OCI-LY1 (cell line): ENCODE results near the gene FLVCR1.
"Not testable (repeated sequence)": the region's sequence is repeated elsewhere in the genome, so short reads cannot be mapped to it uniquely, and the experiment has no call there.

Source experiments
- H2AFZ ChIP-seq: fragments of 200-600 bp; sonication (generic), shearing (Covaris generic); 2 replicates; pipeline ENCODE4 v1.6.0; 2014; ENCODE audit warnings: antibody characterized with exemption, mild to moderate bottlenecking, low read length
- H3F3A ChIP-seq: fragments of 200-600 bp; sonication (generic), shearing (Covaris generic); 2 replicates; pipeline ENCODE4 v1.6.0; 2014; ENCODE audit warnings: mild to moderate bottlenecking, antibody characterized with exemption, low read length, moderate library complexity; ENCODE audit not compliant: insufficient read depth
- H3K27ac ChIP-seq: fragments of 200-600 bp; sonication (generic); 2 replicates; pipeline ENCODE4 v1.5.1; 2014; ENCODE audit warnings: low read length, mixed run types, mild to moderate bottlenecking, low read depth; ENCODE audit not compliant: poor library complexity, severe bottlenecking
- H3K27me3 ChIP-seq: fragments of 200-600 bp; sonication (generic); 2 replicates; pipeline ENCODE4 v1.6.0; 2014; ENCODE audit warnings: antibody characterized with exemption, mild to moderate bottlenecking, low read length, moderate library complexity; ENCODE audit not compliant: insufficient read depth
- H3K36me3 ChIP-seq: fragments of 200-600 bp; sonication (generic); 2 replicates; pipeline ENCODE4 v1.6.1; 2014; ENCODE audit warnings: mild to moderate bottlenecking, antibody characterized with exemption, low read length, moderate library complexity, mixed read lengths; ENCODE audit not compliant: insufficient read depth
- H3K4me1 ChIP-seq: fragments of 200-600 bp; sonication (generic); 2 replicates; pipeline ENCODE4 v1.5.1; 2014; ENCODE audit warnings: mild to moderate bottlenecking, low read length, moderate library complexity; ENCODE audit not compliant: insufficient read depth, severe bottlenecking
- H3K4me2 ChIP-seq: fragments of 200-600 bp; sonication (generic), shearing (Covaris generic); 2 replicates; pipeline ENCODE4 v1.6.1; 2014; ENCODE audit warnings: low read length
- H3K4me3 ChIP-seq: fragments of 200-600 bp; sonication (generic); 2 replicates; pipeline ENCODE4 v1.5.1; 2014; ENCODE audit warnings: low read length, low read depth, mild to moderate bottlenecking, mixed read lengths; ENCODE audit not compliant: poor library complexity, severe bottlenecking
- H3K79me2 ChIP-seq: fragments of 200-600 bp; shearing (Covaris generic); 2 replicates; pipeline ENCODE4 v1.6.1; 2016; ENCODE audit warnings: mixed run types, low read length, mixed read lengths; ENCODE audit not compliant: insufficient read depth
- H3K9ac ChIP-seq: fragments of 200-600 bp; sonication (generic), shearing (Covaris generic); 2 replicates; pipeline ENCODE4 v1.6.1; 2014; ENCODE audit warnings: mild to moderate bottlenecking, low read length, mixed read lengths
- H3K9me2 ChIP-seq: fragments of 200-600 bp; sonication (generic), shearing (Covaris generic); 2 replicates; pipeline ENCODE4 v1.6.1; 2014; ENCODE audit warnings: low read depth, mild to moderate bottlenecking, low read length, mixed read lengths
- H3K9me3 ChIP-seq: fragments of 200-600 bp; shearing (Covaris generic); 2 replicates; pipeline ENCODE4 v1.6.1; 2014; ENCODE audit warnings: low read length, mixed read lengths
- H4K20me1 ChIP-seq: fragments of 200-600 bp; sonication (generic), shearing (Covaris generic); 2 replicates; pipeline ENCODE4 v1.6.0; 2016; ENCODE audit warnings: mild to moderate bottlenecking, low read length; ENCODE audit not compliant: insufficient read depth
- EZH2 ChIP-seq: fragments of 200-600 bp; sonication (generic), shearing (Covaris generic); IDR thresholded peaks from 2 replicates; pipeline ENCODE4 v1.8.0; 2017; ENCODE audit warnings: borderline replicate concordance, mixed run types, mild to moderate bottlenecking, antibody characterized with exemption, low read length, moderate library complexity, mixed read lengths
- TF ChIP-seq, protein P1 (sequence below): fragments of 200-600 bp; sonication (generic), shearing (Covaris generic); IDR thresholded peaks from 2 replicates; pipeline ENCODE4 v1.5.1; 2017; ENCODE audit warnings: mild to moderate bottlenecking, antibody characterized with exemption, low read length, moderate library complexity, mixed read lengths

The FLVCR1 gene

DNA sequence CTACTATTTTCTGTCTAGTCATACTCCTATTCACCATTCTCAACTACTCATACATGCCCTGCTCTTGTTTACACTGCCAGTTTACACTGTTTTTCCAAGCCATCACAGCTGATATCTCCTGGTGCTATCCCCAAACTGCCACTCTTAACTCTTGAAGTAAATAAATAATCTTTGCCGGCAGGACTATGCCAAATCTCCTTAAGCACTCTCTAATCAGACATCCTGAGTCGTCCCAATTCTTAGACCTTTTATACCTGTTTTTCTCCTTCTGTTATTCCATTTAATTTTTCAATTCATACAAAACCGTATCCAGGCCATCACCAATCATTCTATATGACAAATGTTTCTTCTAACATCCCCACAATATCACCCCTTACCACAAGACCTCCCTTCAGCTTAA lies 55.6 kb downstream of the FLVCR1 start:
- not testable (repeated sequence) for H3K79me2 ChIP-seq, H3K9me3 ChIP-seq, H3K27ac ChIP-seq, H3K36me3 ChIP-seq, H4K20me1 ChIP-seq, H3K9ac ChIP-seq, H3K4me2 ChIP-seq, H2AFZ ChIP-seq, H3K4me1 ChIP-seq, H3K9me2 ChIP-seq, H3K4me3 ChIP-seq, H3K27me3 ChIP-seq, H3F3A ChIP-seq

DNA sequence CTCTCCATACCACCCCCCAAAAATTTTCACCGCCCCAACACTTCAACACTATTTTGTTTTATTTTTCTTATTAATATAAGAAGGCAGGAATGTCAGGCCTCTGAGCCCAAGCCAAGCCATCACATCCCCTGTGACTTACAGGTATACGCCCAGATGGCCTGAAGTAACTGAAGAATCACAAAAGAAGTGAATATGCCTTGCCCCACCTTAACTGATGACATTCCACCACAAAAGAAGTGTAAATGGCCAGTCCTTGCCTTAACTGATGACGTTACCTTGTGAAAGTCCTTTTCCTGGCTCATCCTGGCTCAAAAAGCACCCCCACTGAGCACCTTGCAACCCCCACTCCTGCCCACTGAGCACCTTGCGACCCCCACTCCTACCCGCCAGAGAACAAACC lies 56.0 kb downstream of the FLVCR1 start:
- not testable (repeated sequence) for H3K9ac ChIP-seq, H3K36me3 ChIP-seq, H3K79me2 ChIP-seq, H3K4me1 ChIP-seq, H3K4me3 ChIP-seq, H3K9me2 ChIP-seq, H3F3A ChIP-seq, H3K27ac ChIP-seq, H4K20me1 ChIP-seq, H3K27me3 ChIP-seq, H3K4me2 ChIP-seq, H2AFZ ChIP-seq, H3K9me3 ChIP-seq

DNA sequence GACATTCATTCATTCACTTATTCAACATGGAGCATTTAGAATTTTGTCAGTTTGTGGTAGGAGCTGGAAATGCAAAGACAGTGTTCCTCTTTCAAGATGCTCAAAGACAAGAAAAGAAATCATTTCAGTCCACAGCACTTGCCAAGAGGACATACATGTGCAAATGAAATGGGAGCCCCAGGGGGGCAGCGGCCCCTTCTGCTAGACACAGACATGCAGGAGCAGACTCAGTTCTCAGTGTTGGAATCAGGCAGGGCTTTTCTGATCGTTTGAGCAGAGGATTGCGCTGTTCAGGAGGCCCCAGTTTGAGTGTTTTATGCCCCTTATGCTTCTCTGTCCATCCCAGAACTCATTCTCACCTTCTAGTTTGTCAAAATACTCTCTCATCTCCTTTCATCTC lies 56.7 kb downstream of the FLVCR1 start:
- Histone ChIP-seq H3K9me3 (no peaks in the 10 kb centered on the region), H3K36me3 (no peaks in the 10 kb centered on the region), H3K4me3 (no peak overlapping the region), H3K9ac (no peak overlapping the region), H3K4me1 (no peaks in the 10 kb centered on the region), H3F3A (no peaks in the 10 kb centered on the region), H2AFZ (no peak overlapping the region), H3K27ac (no peak overlapping the region), H4K20me1 (no peaks in the 10 kb centered on the region), H3K79me2 (no peaks in the 10 kb centered on the region), H3K27me3 (no peaks in the 10 kb centered on the region; the same call in 1 of the 2 replicates), H3K9me2 (no peaks in the 10 kb centered on the region), H3K4me2 (no peak overlapping the region)
- TF ChIP-seq EZH2: no peak
- TF ChIP-seq, protein P1, sequence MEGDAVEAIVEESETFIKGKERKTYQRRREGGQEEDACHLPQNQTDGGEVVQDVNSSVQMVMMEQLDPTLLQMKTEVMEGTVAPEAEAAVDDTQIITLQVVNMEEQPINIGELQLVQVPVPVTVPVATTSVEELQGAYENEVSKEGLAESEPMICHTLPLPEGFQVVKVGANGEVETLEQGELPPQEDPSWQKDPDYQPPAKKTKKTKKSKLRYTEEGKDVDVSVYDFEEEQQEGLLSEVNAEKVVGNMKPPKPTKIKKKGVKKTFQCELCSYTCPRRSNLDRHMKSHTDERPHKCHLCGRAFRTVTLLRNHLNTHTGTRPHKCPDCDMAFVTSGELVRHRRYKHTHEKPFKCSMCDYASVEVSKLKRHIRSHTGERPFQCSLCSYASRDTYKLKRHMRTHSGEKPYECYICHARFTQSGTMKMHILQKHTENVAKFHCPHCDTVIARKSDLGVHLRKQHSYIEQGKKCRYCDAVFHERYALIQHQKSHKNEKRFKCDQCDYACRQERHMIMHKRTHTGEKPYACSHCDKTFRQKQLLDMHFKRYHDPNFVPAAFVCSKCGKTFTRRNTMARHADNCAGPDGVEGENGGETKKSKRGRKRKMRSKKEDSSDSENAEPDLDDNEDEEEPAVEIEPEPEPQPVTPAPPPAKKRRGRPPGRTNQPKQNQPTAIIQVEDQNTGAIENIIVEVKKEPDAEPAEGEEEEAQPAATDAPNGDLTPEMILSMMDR: no peak

DNA sequence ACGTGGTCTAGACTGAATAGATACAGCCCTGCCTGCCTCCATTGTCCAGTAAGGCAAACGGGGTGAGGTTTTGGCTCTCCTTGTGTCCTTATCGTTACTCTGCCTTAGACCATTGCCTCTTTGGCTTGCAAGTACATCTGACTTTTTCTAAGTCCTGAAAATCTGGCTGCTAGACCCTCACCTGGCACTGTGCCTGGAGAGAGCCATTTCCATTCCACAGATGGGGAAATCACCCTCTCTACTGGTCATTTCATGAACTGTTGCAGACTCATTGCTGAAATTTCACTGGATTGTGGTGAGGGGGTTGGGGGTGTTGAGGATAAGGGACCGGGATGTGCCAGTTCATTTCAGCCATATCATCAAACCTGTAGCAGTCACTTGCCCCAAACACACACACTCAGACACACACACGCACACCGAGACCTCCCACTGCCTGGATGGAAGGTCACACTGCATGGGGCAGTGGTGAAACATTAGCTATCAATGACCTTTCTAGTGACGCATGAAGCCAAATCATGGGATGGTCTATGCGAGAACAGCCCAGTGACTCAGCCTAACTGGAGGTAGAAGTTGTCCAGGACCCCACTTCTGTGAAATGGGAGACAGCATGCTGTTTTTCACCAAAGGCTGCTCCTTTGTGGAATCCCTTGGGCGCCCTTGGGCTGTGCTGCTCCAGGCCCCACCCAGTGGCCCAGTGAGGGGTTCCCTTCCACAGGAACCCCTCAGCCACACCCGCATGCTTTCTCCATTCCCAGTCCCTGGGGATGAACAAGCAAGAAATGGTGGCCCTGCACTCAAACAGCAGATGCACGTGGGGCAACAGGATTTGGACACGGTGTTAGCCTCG lies 57.4 kb downstream of the FLVCR1 start:
- Histone ChIP-seq H3F3A (no peaks in the 10 kb centered on the region), H3K4me1 (no peaks in the 10 kb centered on the region), H3K27me3 (no peaks in the 10 kb centered on the region; the same call in 1 of the 2 replicates), H3K9me2 (no peaks in the 10 kb centered on the region), H3K36me3 (no peaks in the 10 kb centered on the region), H4K20me1 (no peaks in the 10 kb centered on the region), H3K4me2 (no peak overlapping the region), H3K9ac (no peak overlapping the region), H3K27ac (no peak overlapping the region), H3K9me3 (no peaks in the 10 kb centered on the region), H2AFZ (no peak overlapping the region), H3K4me3 (no peak overlapping the region), H3K79me2 (no peaks in the 10 kb centered on the region)
- TF ChIP-seq, protein P1: peak; percentile 59; the same call in 1 of the 2 replicates
- TF ChIP-seq EZH2: no peak
